CD14-positive monocyte (primary cell): Measurements from ENCODE around the gene EPB41L2. TPM values are rescaled to one million over a fixed set of nuclear protein-coding genes. Genes with fewer than 3 reads are reported as not detected.

ENCODE experiments used
- DNase-seq, 3 donors: peaks; one replicate each; pipeline ENCODE4 v3.0.0-alpha.2; 2011 to 2022
- H2AFZ ChIP-seq: 2 replicates; pipeline ENCODE4 v1.6.0; 2012; ENCODE audit warnings: mild to moderate bottlenecking, low read depth, low read length, inconsistent platforms; ENCODE audit not compliant: insufficient read depth, poor library complexity, severe bottlenecking
- H3K27ac ChIP-seq, 2 donors: 1 replicate in 1 of 2; 2 replicates in 1 of 2; pipeline ENCODE4 v1.5.1; 2012 to 2013; ENCODE audit warnings: low read length in 2 of 2, control low read depth in 1 of 2, inconsistent platforms in 1 of 2, low read depth in 1 of 2, mild to moderate bottlenecking in 1 of 2
- H3K27me3 ChIP-seq, 2 donors: one replicate each; pipeline versions ENCODE4 v1.6.0 to v1.6.1; 2011 to 2013; ENCODE audit warnings: low read length in 2 of 2; ENCODE audit not compliant: control insufficient read depth in 2 of 2, insufficient read depth in 2 of 2
- H3K36me3 ChIP-seq, 2 donors: replicated peaks in 1 of 2; 1 replicate in 1 of 2; 2 replicates in 1 of 2; pipeline versions ENCODE4 v1.5.1 to v1.6.1; 2012 to 2013; ENCODE audit warnings: low read length in 2 of 2, control low read depth in 1 of 2, inconsistent platforms in 1 of 2, mild to moderate bottlenecking in 1 of 2; ENCODE audit not compliant: insufficient read depth in 2 of 2, control insufficient read depth in 1 of 2
- H3K4me1 ChIP-seq, 2 donors: 1 replicate in 1 of 2; 2 replicates in 1 of 2; pipeline versions ENCODE4 v1.5.1 to v1.6.1; 2012 to 2013; ENCODE audit warnings: low read length in 2 of 2, control low read depth in 1 of 2, inconsistent platforms in 1 of 2, mild to moderate bottlenecking in 1 of 2, moderate library complexity in 1 of 2; ENCODE audit not compliant: insufficient read depth in 2 of 2, control insufficient read depth in 1 of 2
- H3K4me2 ChIP-seq: replicated peaks from 2 replicates; pipeline ENCODE3; 2012; ENCODE audit warnings: low read length, moderate library complexity, mild to moderate bottlenecking; ENCODE audit not compliant: poor library complexity, severe bottlenecking; ENCODE audit errors: extremely low read depth
- H3K4me3 ChIP-seq, 3 experiments: fragments of 200-600 bp in 1 of 3; sonication (generic) in 1 of 3; replicated peaks in 1 of 3; 1 replicate in 2 of 3; 2 replicates in 1 of 3; pipeline ENCODE4 v1.5.1; 2011 to 2013; ENCODE audit warnings: low read length in 3 of 3, mild to moderate bottlenecking in 3 of 3, control low read depth in 2 of 3, low read depth in 2 of 3, inconsistent platforms in 1 of 3, moderate library complexity in 1 of 3
- H3K79me2 ChIP-seq: 2 replicates; pipeline ENCODE4 v1.6.0; 2012; ENCODE audit warnings: mild to moderate bottlenecking, control low read depth, inconsistent platforms, low read length, moderate library complexity; ENCODE audit not compliant: insufficient read depth
- H3K9ac ChIP-seq: 2 replicates; pipeline ENCODE4 v1.6.0; 2017; ENCODE audit warnings: low read length, mild to moderate bottlenecking; ENCODE audit not compliant: insufficient read depth, poor library complexity, severe bottlenecking
- H3K9me3 ChIP-seq, 2 donors: replicated peaks in 1 of 2; 1 replicate in 1 of 2; 2 replicates in 1 of 2; pipeline versions ENCODE4 v1.5.1 to v1.6.1; 2012 to 2013; ENCODE audit warnings: low read length in 2 of 2, control low read depth in 1 of 2; ENCODE audit not compliant: control insufficient read depth in 1 of 2, insufficient read depth in 1 of 2
- H4K20me1 ChIP-seq: 2 replicates; pipeline ENCODE4 v1.6.0; 2012; ENCODE audit warnings: mild to moderate bottlenecking, low read length, control low read depth, moderate library complexity; ENCODE audit not compliant: insufficient read depth
- H3K27ac Mint-ChIP-seq, 7 donors: one replicate each; pipeline ENCODE4 v1.8.0; 2020; ENCODE audit warnings: mild to moderate bottlenecking in 7 of 7, mixed read lengths in 7 of 7, moderate library complexity in 6 of 7, inconsistent platforms in 2 of 7
- H3K27me3 Mint-ChIP-seq, 3 donors: one replicate each; pipeline ENCODE4 v1.8.0; 2021 to 2022; ENCODE audit warnings: low read depth in 3 of 3, mild to moderate bottlenecking in 3 of 3, mixed read lengths in 3 of 3, moderate library complexity in 3 of 3, inconsistent platforms in 1 of 3
- H3K36me3 Mint-ChIP-seq, 2 donors: one replicate each; pipeline ENCODE4 v1.8.0; 2020; ENCODE audit warnings: mixed read lengths in 2 of 2, inconsistent platforms in 1 of 2, mild to moderate bottlenecking in 1 of 2
- H3K4me1 Mint-ChIP-seq: one replicate; pipeline ENCODE4 v1.8.0; 2020; ENCODE audit warnings: mild to moderate bottlenecking, mixed read lengths
- H3K4me3 Mint-ChIP-seq, 2 donors: one replicate each; pipeline ENCODE4 v1.8.0; 2020; ENCODE audit warnings: mild to moderate bottlenecking in 2 of 2, mixed read lengths in 2 of 2, moderate library complexity in 1 of 2
- H3K9me3 Mint-ChIP-seq, 7 donors: one replicate each; pipeline ENCODE4 v1.8.0; 2020 to 2022; ENCODE audit warnings: mixed read lengths in 7 of 7, mild to moderate bottlenecking in 6 of 7, moderate library complexity in 6 of 7, inconsistent platforms in 2 of 7
- CTCF ChIP-seq: fragments of 200-600 bp; IDR thresholded peaks from one replicate; pipeline ENCODE4 v1.8.0; 2022; ENCODE audit warnings: antibody characterized with exemption, mild to moderate bottlenecking
- WGBS: methylation state at CpG from one replicate; pipeline ENCODE4 v1.1.5; 2013; ENCODE audit warnings: missing lambda C conversion rate; ENCODE audit not compliant: insufficient coverage; 5-methylcytosine and 5-hydroxymethylcytosine counted together
- intact Hi-C, 2 donors: fragments of 100-400 bp; cut with micrococcal nuclease; formaldehyde crosslinking; loops; one replicate each; pipeline versions ENCODE4 v1.15.0 to v1.15.1; 2023
- polyA plus RNA-seq, 3 donors: library from polyadenylated mRNA; depleted of rRNA in 1 of 3; unstranded in 2 of 3; stranded (reverse) in 1 of 3; fragments of 300-500 nt in 2 of 3; fragments of >200 nt in 1 of 3; fragmentation: Illumina TruSeq in 2 of 3; gene quantifications; 1 replicate in 2 of 3; 2 replicates in 1 of 3; pipeline ENCODE4 v1.2.3, GENCODE V29; 2012 to 2021

EPB41L2 gene
- polyA plus RNA-seq, 3 donors: 3.4 to 7.2 (median 4.6) TPM

GRCh38 chr6:131067521-131067920 lies 4.5 kb upstream of the EPB41L2 start:
- Mint-ChIP-seq H3K9me3 (peaks cover 0 to 5% (median 0%) of the 10 kb centered on the region in 7 donors), H3K27ac (no peak overlapping the region), H3K4me3 (no peak overlapping the region), H3K27me3 (peaks cover 2 to 6% (median 4%) of the 10 kb centered on the region in 3 donors), H3K4me1 (peaks cover 7% of the 10 kb centered on the region), H3K36me3 (no peaks in the 10 kb centered on the region)
- intact Hi-C loops: no loop called here
- H3K27ac ChIP-seq: no peak overlapping the region
- H2AFZ ChIP-seq: no peak overlapping the region
- DNase-seq: no peak
- H3K4me1 ChIP-seq: peaks cover 5 to 6% of the 10 kb centered on the region in 2 donors
- no peak overlapping the region for H3K4me3 ChIP-seq
- no peaks in the 10 kb centered on the region for H3K9me3 ChIP-seq
- H3K36me3 ChIP-seq: no peaks in the 10 kb centered on the region
- no peaks in the 10 kb centered on the region for H3K27me3 ChIP-seq
- TF ChIP-seq CTCF: no peak
- H3K79me2 ChIP-seq: no peaks in the 10 kb centered on the region
- no peaks in the 10 kb centered on the region for H4K20me1 ChIP-seq
- WGBS: no CpG with 5 or more reads among the region's 6 CpGs
- H3K4me2 ChIP-seq: no peak overlapping the region
- no peak overlapping the region for H3K9ac ChIP-seq

GRCh38 chr6:131065824-131066171 lies 2.8 kb upstream of the EPB41L2 start:
- intact Hi-C loops: no loop called here
- H3K27me3 ChIP-seq: peaks cover 5 to 9% of the 10 kb centered on the region in 2 donors
- Mint-ChIP-seq H3K27ac (no peak overlapping the region), H3K9me3 (peaks cover 0 to 4% (median 0%) of the 10 kb centered on the region in 7 donors), H3K4me1 (peaks cover 18% of the 10 kb centered on the region), H3K36me3 (no peaks in the 10 kb centered on the region), H3K27me3 (peaks cover 4 to 19% (median 15%) of the 10 kb centered on the region in 3 donors), H3K4me3 (no peak overlapping the region)
- no peaks in the 10 kb centered on the region for H3K79me2 ChIP-seq
- peaks cover 15 to 21% of the 10 kb centered on the region in 2 donors for H3K4me1 ChIP-seq
- no peak overlapping the region for H3K9ac ChIP-seq
- no peak overlapping the region for H2AFZ ChIP-seq
- no peaks in the 10 kb centered on the region for H3K36me3 ChIP-seq
- H4K20me1 ChIP-seq: no peaks in the 10 kb centered on the region
- no peak overlapping the region for H3K4me2 ChIP-seq
- no peak overlapping the region for H3K27ac ChIP-seq
- no peaks in the 10 kb centered on the region for H3K9me3 ChIP-seq
- no peak for DNase-seq
- H3K4me3 ChIP-seq: no peak overlapping the region
- no peak for TF ChIP-seq CTCF
